Epithelial cell of proximal tubule (primary cell): ENCODE data around the gene ACOT6. TPM values are rescaled to one million over a fixed set of nuclear protein-coding genes. Genes with fewer than 3 reads are reported as not detected.

Source experiments
- DNase-seq: peaks from one replicate; pipeline ENCODE4 v3.0.0-alpha.2; 2011; ENCODE audit warnings: low read depth
- H3K4me3 ChIP-seq: 2 replicates; pipeline ENCODE4 v1.5.1; 2011; ENCODE audit warnings: low read depth, mild to moderate bottlenecking, low read length
- total RNA-seq: library from RNA; depleted of rRNA; stranded (reverse); fragments of >200 nt; gene quantifications from 2 replicates; pipeline ENCODE4 v1.2.3, GENCODE V29; 2015
- TF ChIP-seq, protein P1 (sequence below): conservative IDR thresholded peaks from 2 replicates; pipeline ENCODE4 v1.5.1; 2012; ENCODE audit warnings: low read depth, mild to moderate bottlenecking, low read length

The ACOT6 gene
- total RNA-seq, 1 donor from 2014 or later: not detected

DNA sequence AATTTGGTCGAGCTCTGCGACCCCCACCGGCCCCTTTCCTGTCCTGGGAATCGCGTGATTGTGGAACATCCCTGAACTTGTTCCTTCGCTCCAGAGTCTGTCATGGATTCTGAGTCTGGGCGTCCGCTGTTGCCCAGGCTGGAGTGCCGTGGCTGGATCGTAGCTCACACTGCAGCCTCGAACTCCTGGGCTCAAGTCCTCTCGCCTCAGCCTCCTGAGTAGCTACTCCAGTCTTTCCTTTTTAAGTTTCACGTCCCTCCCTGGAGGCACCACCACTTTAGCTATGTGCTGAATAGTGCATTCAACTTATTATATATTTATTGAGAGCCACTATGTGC is 698 bp downstream of the ACOT6 start:
- TF ChIP-seq, protein P1, sequence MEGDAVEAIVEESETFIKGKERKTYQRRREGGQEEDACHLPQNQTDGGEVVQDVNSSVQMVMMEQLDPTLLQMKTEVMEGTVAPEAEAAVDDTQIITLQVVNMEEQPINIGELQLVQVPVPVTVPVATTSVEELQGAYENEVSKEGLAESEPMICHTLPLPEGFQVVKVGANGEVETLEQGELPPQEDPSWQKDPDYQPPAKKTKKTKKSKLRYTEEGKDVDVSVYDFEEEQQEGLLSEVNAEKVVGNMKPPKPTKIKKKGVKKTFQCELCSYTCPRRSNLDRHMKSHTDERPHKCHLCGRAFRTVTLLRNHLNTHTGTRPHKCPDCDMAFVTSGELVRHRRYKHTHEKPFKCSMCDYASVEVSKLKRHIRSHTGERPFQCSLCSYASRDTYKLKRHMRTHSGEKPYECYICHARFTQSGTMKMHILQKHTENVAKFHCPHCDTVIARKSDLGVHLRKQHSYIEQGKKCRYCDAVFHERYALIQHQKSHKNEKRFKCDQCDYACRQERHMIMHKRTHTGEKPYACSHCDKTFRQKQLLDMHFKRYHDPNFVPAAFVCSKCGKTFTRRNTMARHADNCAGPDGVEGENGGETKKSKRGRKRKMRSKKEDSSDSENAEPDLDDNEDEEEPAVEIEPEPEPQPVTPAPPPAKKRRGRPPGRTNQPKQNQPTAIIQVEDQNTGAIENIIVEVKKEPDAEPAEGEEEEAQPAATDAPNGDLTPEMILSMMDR: no peak
- H3K4me3 ChIP-seq: peak overlapping the region; percentile 67
- DNase-seq: no peak

DNA sequence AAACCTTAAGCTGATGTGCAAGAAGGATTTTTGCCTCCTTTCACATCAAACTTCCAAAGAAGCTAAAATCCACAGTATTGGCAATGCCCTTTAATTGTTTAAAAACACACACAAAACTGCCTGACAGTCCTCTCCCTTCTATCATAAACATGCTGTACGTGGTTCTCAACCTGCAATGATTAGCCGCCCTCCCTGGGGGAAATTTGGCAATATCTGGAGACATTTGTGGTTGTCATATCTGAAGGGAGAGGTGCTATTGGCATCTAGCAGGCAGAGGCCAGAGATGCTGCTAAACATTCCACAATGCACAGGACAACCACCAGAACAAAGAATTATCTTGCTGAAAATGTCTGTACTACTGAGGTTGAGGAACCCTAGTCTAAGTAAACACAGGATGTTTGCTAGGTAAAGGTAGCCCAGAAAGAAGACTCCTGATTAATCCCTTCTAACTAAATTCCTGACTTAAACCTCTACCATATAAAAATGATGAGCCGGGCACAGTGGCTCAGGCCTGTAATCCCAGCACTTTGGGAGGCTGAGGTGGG is 1.2 kb downstream of the ACOT6 start:
- peak overlapping the region; percentile 67 for H3K4me3 ChIP-seq
- TF ChIP-seq, protein P1: no peak
- DNase-seq: no peak

DNA sequence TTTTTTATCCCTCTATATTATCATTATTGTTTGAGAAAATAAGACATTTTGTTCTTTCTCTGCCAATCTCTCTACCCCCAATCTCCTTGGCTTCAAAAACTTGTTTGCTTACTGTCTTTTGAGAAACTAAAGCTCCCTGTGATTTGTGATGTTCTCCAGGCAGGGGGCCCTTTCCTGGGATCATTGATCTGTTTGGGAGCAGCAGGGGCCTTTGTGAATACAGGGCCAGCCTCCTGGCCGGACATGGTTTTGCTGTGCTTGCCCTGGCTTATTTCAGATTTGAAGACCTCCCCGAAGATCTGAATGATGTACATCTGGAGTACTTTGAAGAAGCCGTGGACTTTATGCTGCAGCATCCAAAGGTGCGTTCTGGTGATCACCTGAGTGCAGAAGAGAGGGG is 4.5 kb downstream of the ACOT6 start:
- TF ChIP-seq, protein P1: no peak
- no peak overlapping the region for H3K4me3 ChIP-seq
- DNase-seq: no peak

DNA sequence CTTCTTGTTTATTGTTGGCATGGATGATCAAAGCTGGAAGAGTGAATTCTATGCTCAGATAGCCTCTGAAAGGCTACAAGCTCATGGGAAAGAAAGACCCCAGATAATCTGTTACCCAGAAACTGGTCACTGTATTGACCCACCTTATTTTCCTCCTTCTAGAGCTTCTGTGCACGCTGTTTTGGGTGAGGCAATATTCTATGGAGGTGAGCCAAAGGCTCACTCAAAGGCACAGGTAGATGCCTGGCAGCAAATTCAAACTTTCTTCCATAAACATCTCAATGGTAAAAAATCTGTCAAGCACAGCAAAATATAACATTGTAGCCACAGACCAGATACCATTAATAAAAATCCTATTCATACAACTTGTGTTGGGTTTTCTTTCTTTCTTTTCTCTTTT is 7.2 kb downstream of the ACOT6 start:
- H3K4me3 ChIP-seq: no peak overlapping the region
- DNase-seq: no peak
- TF ChIP-seq, protein P1: no peak

DNA sequence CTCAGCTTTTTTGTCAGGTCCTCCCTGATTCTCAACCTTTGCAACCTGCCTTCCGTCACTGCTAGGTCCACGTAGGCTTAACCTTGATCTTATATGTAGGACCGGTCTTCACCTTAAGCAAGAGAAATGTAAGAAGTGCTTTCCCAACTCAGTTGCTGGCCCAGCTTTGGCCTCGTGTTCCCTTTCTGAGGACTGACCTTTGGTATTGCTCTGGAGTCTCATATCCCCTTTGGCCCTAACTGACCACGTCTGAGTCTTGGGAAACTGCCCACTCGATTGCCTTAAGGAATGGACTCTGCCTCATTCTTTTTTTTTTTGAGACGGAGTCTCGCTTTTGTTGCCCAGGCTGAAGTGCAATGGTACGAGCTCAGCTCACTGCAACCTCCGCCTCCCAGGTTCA is 8.0 kb downstream of the ACOT6 start:
- DNase-seq: no peak
- H3K4me3 ChIP-seq: no peak overlapping the region
- TF ChIP-seq, protein P1: no peak

DNA sequence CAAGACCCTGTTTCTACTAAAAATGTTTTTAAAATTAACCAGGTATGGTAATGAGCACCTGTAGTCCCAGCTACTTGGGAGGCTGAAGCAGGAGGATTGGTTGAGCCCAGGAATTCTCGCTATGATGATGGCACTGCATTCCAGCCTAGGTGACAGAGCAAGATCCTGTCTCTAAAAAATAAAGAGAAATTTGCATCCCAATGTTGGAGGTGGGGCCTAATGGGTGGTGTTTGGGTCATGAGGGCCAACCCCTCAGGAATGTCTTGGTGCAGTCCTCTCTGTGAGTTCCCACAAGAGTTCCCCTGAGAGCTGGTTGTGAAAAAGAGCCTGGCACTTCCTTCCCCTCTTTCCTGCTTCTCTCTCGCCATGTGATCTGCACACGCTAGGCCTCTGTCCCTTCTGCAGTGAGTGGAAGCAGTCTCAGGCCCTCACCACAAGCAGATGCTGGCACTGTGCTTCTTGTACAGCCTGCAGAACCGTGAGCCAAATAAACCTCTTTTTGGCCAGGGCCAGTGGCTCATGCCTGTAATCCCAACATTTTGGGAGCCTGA is 11.3 kb downstream of the ACOT6 start:
- TF ChIP-seq, protein P1: no peak
- no peak for DNase-seq
- no peak overlapping the region for H3K4me3 ChIP-seq

DNA sequence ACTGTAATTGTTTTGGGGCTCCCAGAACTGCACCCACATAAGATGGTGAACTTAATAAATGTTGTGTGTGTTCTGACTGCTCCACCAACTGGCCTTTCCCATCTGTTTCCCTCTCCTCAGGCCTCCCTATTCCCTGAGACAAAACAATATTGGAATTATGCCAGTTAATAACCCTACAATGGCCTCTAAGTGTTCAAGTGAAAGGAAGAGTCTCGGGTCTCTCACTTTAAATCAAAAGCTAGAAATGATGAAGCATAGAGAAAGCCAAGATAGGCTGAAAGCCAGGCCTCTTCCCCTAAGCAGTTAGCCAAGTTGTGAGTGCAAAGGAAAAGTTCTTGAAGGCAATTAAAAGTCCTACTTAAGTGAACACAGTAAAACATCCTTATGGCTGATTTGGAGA is 13.4 kb downstream of the ACOT6 start:
- H3K4me3 ChIP-seq: no peak overlapping the region
- no peak for DNase-seq
- TF ChIP-seq, protein P1: no peak
